ENCODE data around the gene FGF18.

DNA sequence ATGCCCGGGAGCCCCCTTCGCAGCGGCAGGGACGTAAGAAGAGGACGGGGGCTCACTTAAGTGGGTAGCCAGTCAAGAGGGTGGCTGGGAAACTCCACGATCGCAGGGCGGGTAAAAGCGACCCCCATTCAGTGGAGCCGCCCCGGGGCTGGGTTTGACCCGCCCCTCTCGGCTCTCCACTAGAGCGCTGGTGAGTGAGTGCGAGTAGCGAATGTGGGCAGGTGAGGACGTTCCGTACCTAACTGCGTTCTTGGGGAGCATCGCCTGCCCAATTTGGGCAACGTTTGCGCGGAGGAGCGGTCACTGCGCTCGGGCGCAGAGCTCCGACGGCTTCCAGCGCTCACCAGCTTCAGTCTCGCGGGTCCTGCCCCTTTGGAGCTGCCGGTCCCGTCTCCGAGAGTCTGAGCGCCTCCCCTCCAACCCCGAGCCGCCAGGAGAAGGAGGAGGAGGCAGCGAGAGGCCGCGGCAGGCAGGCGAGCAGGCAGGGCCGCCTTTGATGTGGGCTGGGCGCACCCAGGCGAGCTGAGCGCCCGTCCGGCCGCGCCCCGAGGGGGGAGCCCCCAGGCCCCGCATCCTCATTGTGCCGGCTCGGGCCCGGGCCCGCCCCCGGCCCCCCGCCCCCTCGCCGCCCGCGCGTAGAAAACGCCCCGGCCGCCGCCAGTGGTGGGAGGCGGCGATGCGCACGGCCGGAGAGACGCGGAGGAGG is at the start of gene FGF18:
- TF ChIP-seq POLR2A (IDR thresholded peaks at IDR 0.05; ENCODE audit: low read depth, low read length), result no peak
- TF ChIP-seq CTCF (IDR thresholded peaks at IDR 0.05; ENCODE audit: extremely low read depth in 1 of 2, insufficient read depth in 1 of 2, low read depth in 1 of 2, low read length in 2 of 2), result no peak
- no peak for TF ChIP-seq EZH2 (IDR thresholded peaks at IDR 0.05; ENCODE audit: borderline replicate concordance, low read depth, low read length, severe bottlenecking)
- TF ChIP-seq GATA2 (IDR thresholded peaks at IDR 0.05; ENCODE audit: insufficient read depth, insufficient read length, low read depth, low read length), result no peak
- TF ChIP-seq, protein P1, sequence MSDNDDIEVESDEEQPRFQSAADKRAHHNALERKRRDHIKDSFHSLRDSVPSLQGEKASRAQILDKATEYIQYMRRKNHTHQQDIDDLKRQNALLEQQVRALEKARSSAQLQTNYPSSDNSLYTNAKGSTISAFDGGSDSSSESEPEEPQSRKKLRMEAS (IDR thresholded peaks at IDR 0.05; ENCODE audit: insufficient read depth, insufficient read length), result no peak
- TF ChIP-seq POLR2AphosphoS5 (IDR thresholded peaks at IDR 0.05; ENCODE audit: insufficient read depth, low read depth, low read length), result no peak
- TF ChIP-seq MYC (IDR thresholded peaks at IDR 0.05; ENCODE audit: low read depth, low read length), result no peak

Data from endothelial cell of umbilical vein (primary cell).